OCI-LY7 (cell line): ENCODE measurements around the gene LMX1B. TPM values are rescaled to one million over a fixed set of nuclear protein-coding genes. Genes with fewer than 3 reads are reported as not detected.

ENCODE experiments used
- BruUV-seq: library from RNA; stranded (reverse); fragments of 400-500 nt; replicated peaks from 2 replicates; lab custom pipeline; 2021; lab: Mats Ljungman, UMichigan
- CTCF ChIA-PET: fragments of 300-600 bp; sonication (Branson Sonifier 250); formaldehyde crosslinking; loops from one replicate; lab custom pipeline; 2022; ENCODE audit warnings: antibody characterized with exemption; ENCODE audit not compliant: unreplicated experiment; lab: Charles Lee
- POLR2A ChIA-PET: fragments of 300-600 bp; sonication (Branson Sonifier 250); formaldehyde crosslinking; loops from one replicate; lab custom pipeline; 2022; ENCODE audit warnings: antibody characterized with exemption; lab: Charles Lee
- DNase-seq: peaks from one replicate; pipeline ENCODE4 v3.0.0-alpha.2; 2015; ENCODE audit warnings: low spot score
- H2AFZ ChIP-seq: fragments of 200-600 bp; sonication (generic), shearing (Covaris generic); 2 replicates; pipeline ENCODE4 v1.6.1; 2014; ENCODE audit warnings: mild to moderate bottlenecking, antibody characterized with exemption, low read length, moderate library complexity
- H3K27ac ChIP-seq: fragments of 200-600 bp; sonication (generic); 2 replicates; pipeline ENCODE4 v1.5.1; 2014; ENCODE audit warnings: mixed run types, low read depth, mild to moderate bottlenecking, moderate library complexity, low read length, inconsistent platforms; ENCODE audit not compliant: poor library complexity, severe bottlenecking
- H3K36me3 ChIP-seq: fragments of 200-600 bp; sonication (generic); 2 replicates; pipeline ENCODE4 v1.6.1; 2014; ENCODE audit warnings: mild to moderate bottlenecking, antibody characterized with exemption, low read length, moderate library complexity, mixed read lengths; ENCODE audit not compliant: insufficient read depth
- H3K4me1 ChIP-seq: fragments of 200-600 bp; sonication (generic); 2 replicates; pipeline ENCODE4 v1.5.1; 2014; ENCODE audit warnings: mild to moderate bottlenecking, low read length; ENCODE audit not compliant: insufficient read depth, poor library complexity, severe bottlenecking
- H3K4me2 ChIP-seq: fragments of 200-600 bp; sonication (generic); 2 replicates; pipeline ENCODE4 v1.6.1; 2014; ENCODE audit warnings: mild to moderate bottlenecking, low read length
- H3K4me3 ChIP-seq: fragments of 200-600 bp; sonication (generic); 2 replicates; pipeline ENCODE4 v1.5.1; 2014; ENCODE audit warnings: mild to moderate bottlenecking, low read depth, low read length; ENCODE audit not compliant: poor library complexity, severe bottlenecking
- H3K79me2 ChIP-seq: fragments of 200-600 bp; sonication (generic); 2 replicates; pipeline ENCODE4 v1.6.1; 2016; ENCODE audit warnings: low read depth, mild to moderate bottlenecking, low read length, moderate library complexity, mixed read lengths; ENCODE audit not compliant: insufficient read depth
- H3K9me2 ChIP-seq: fragments of 200-600 bp; sonication (generic); 2 replicates; pipeline ENCODE4 v1.6.1; 2016; ENCODE audit warnings: mild to moderate bottlenecking, low read length, mixed read lengths; ENCODE audit not compliant: insufficient read depth
- H3K9me3 ChIP-seq: fragments of 200-600 bp; sonication (generic); 2 replicates; pipeline ENCODE4 v1.6.1; 2014; ENCODE audit warnings: mild to moderate bottlenecking, mixed run types, low read length, mixed read lengths
- H4K20me1 ChIP-seq: fragments of 200-600 bp; sonication (generic); 2 replicates; pipeline ENCODE4 v1.6.1; 2014; ENCODE audit warnings: mild to moderate bottlenecking, antibody characterized with exemption, low read length, moderate library complexity, mixed read lengths; ENCODE audit not compliant: insufficient read depth
- EZH2phosphoT487 ChIP-seq: fragments of 200-600 bp; sonication (generic); IDR thresholded peaks from 2 replicates; pipeline ENCODE4 v1.6.1; 2018; ENCODE audit warnings: low read depth, borderline replicate concordance, mild to moderate bottlenecking, mixed run types, antibody characterized with exemption, low read length, moderate library complexity, mixed read lengths
- intact Hi-C: fragments of 100-400 bp; cut with micrococcal nuclease; formaldehyde crosslinking; loops from one replicate; pipeline ENCODE4 v1.10.0; 2022; ENCODE audit not compliant: unreplicated experiment
- total RNA-seq, 2 experiments: library from RNA; depleted of rRNA in 1 of 2; stranded (reverse); fragments of >200 nt in 1 of 2; shearing (Covaris generic) in 1 of 2; gene quantifications; 2 replicates each; pipeline ENCODE4 v1.2.3, GENCODE V29; 2014 to 2022
- TF ChIP-seq, protein P1 (sequence below): fragments of 200-600 bp; sonication (generic); conservative IDR thresholded peaks from 2 replicates; pipeline ENCODE4 v1.5.1; 2014; ENCODE audit warnings: mild to moderate bottlenecking, antibody characterized with exemption, low read length, moderate library complexity, mixed read lengths

Gene LMX1B
- total RNA-seq, 2 experiments from 2014 or later, result not detected

DNA sequence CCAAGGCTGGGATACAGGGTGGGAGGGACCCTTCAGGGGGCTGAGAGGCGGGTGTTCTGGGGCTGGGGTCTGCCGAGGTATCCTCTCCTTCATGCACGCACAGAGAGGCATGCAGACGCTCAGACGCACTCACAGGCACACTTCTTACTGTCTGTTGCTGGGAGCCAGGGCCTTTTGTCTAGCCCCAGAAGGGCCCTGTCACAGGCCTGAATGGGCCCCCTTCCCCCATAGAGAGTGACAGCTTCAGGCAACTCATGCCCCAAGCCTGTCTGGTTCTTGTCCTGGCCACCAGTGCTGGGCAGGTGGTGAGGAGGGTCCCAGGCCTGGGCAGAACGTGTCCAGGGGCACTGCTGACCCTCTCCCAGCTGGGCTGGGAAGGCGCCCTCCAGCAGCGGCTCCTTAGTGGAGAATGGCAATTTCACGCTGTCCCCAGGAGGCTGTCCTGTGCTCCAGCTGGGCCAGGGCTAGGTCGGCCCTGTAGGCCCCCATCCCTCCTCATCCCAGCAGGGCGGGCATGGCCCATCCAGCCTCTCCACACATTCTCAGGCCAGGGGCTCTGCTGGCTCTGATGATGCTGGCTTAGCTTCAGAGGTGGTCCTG is 45.3 kb downstream of the LMX1B start:
- BruUV-seq, result no TSS peak
- Histone ChIP-seq H3K9me3 (no peaks in the 10 kb centered on the region), H2AFZ (no peak overlapping the region), H3K9me2 (no peaks in the 10 kb centered on the region), H3K27ac (no peak overlapping the region), H3K4me3 (no peak overlapping the region), H3K4me2 (no peak overlapping the region), H3K79me2 (no peaks in the 10 kb centered on the region), H3K4me1 (no peaks in the 10 kb centered on the region), H3K36me3 (no peaks in the 10 kb centered on the region), H4K20me1 (no peaks in the 10 kb centered on the region)
- ChIA-PET POLR2A (no interaction called here), CTCF (no interaction called here)
- no peak for TF ChIP-seq EZH2phosphoT487
- TF ChIP-seq, protein P1, sequence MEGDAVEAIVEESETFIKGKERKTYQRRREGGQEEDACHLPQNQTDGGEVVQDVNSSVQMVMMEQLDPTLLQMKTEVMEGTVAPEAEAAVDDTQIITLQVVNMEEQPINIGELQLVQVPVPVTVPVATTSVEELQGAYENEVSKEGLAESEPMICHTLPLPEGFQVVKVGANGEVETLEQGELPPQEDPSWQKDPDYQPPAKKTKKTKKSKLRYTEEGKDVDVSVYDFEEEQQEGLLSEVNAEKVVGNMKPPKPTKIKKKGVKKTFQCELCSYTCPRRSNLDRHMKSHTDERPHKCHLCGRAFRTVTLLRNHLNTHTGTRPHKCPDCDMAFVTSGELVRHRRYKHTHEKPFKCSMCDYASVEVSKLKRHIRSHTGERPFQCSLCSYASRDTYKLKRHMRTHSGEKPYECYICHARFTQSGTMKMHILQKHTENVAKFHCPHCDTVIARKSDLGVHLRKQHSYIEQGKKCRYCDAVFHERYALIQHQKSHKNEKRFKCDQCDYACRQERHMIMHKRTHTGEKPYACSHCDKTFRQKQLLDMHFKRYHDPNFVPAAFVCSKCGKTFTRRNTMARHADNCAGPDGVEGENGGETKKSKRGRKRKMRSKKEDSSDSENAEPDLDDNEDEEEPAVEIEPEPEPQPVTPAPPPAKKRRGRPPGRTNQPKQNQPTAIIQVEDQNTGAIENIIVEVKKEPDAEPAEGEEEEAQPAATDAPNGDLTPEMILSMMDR, result no peak
- no peak for DNase-seq
- intact Hi-C loops, result no loop called here

DNA sequence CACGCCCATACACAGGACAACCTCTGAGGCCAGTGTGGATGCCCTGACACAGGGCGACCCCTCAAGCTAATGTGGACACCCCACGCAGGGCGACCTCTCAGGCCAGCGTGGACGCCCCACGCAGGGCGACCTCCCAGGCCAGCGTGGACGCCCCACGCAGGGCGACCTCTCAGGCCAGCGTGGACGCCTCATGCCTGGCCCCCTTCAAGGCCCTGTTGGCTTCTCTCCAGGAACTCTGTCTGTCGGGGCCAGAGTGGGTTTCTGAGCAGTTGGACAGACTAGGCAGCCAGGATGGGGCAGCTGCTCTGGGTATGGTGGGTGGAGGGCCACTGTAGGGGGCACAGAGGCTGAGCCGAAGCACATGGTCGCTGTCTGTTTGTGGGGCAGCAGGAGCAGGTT is 47.4 kb downstream of the LMX1B start:
- CTCF ChIA-PET, result no interaction called here
- peaks cover under 1% of the 10 kb centered on the region for H3K4me1 ChIP-seq
- H4K20me1 ChIP-seq, result no peaks in the 10 kb centered on the region
- H3K4me2 ChIP-seq, result no peak overlapping the region
- no peak overlapping the region for H3K4me3 ChIP-seq
- H3K79me2 ChIP-seq, result no peaks in the 10 kb centered on the region
- H3K9me3 ChIP-seq, result no peaks in the 10 kb centered on the region
- TF ChIP-seq, protein P1, result no peak
- no peak for TF ChIP-seq EZH2phosphoT487
- intact Hi-C loops, result no loop called here
- POLR2A ChIA-PET, result interaction anchor here (0.6 kb wide), 1 partner anchor 753 kb away, joined by 3 read pairs; no protein-coding TSS in a partner anchor
- BruUV-seq, result no TSS peak
- no peak for DNase-seq
- no peak overlapping the region for H2AFZ ChIP-seq
- H3K36me3 ChIP-seq, result no peaks in the 10 kb centered on the region
- no peak overlapping the region for H3K27ac ChIP-seq
- no peaks in the 10 kb centered on the region for H3K9me2 ChIP-seq

DNA sequence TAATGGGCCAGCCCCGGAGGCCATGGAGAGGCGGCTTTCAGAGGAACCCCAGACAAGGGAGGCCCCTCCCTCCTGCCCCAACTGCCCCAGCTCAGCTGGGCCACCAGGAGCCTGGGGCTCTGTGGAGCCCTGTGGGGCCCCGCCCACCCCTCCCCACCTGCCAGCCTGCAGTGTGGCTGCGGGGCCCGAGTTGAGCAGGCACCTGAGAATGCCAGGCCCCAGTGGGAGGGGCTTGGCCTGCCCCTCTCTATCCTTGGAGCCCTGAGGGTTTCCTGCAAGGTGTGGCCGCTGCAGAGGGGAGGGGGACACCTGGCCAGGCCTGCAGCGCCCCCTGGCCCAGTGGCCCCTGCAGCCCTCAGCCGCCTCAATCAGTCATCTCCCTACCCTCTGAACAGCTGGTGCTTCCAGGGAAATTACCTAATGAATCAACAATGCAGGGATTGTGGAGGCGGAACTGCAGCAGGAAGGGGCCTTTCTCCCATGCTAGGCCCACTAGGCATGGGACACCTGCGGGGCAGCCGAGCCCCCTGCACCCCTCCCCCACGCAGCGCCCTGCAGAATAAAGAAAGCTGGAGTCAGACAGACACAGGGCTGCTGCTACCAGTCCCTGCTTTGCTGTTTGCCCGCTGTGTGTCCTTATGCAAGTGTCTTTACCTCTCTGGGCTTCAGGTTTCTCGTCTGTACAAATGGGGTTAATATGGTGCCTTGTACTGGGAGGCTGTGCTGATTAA is 48.0 kb downstream of the LMX1B start:
- no peak overlapping the region for H2AFZ ChIP-seq
- H3K79me2 ChIP-seq, result no peaks in the 10 kb centered on the region
- POLR2A ChIA-PET, result no interaction called here
- intact Hi-C loops, result no loop called here
- no TSS peak for BruUV-seq
- no peaks in the 10 kb centered on the region for H3K9me2 ChIP-seq
- no peaks in the 10 kb centered on the region for H3K36me3 ChIP-seq
- H3K9me3 ChIP-seq, result no peaks in the 10 kb centered on the region
- no peak overlapping the region for H3K4me3 ChIP-seq
- peaks cover 6% of the 10 kb centered on the region for H3K4me1 ChIP-seq
- DNase-seq, result no peak
- no peak overlapping the region for H3K27ac ChIP-seq
- TF ChIP-seq EZH2phosphoT487, result no peak
- TF ChIP-seq, protein P1, result 0 out of 2 replicates have a peak, but pooled peaks have one; percentile 10
- H3K4me2 ChIP-seq, result no peak overlapping the region
- no peaks in the 10 kb centered on the region for H4K20me1 ChIP-seq
- CTCF ChIA-PET, result no interaction called here
